ENCODE measurements around the gene RILPL2.
"Not testable (repeated sequence)": the region's sequence is repeated elsewhere in the genome, so short reads cannot be mapped to it uniquely, and the experiment has no call there.

The RILPL2 gene

GRCh38 chr12:123431951-123432817, 4.3 kb downstream of the RILPL2 start:
- H3K4me3 ChIP-seq (ENCODE audit: extremely low read depth, insufficient read depth, low read length, poor library complexity, severe bottlenecking); H3K4me1 ChIP-seq (ENCODE audit: control insufficient read depth, insufficient read depth, low read length, poor library complexity, severe bottlenecking); H3K9me3 ChIP-seq (ENCODE audit: control insufficient read depth, low read length); H3K27ac ChIP-seq (ENCODE audit: low read depth, low read length, severe bottlenecking); H3K36me3 ChIP-seq (ENCODE audit: control insufficient read depth, insufficient read depth, low read length): not testable (repeated sequence)
- 87 to 88% methylated on average over 10 to 15 of the region's 15 CpGs for WGBS, 2 experiments (ENCODE audit: insufficient coverage in 2 of 2)

DNA sequence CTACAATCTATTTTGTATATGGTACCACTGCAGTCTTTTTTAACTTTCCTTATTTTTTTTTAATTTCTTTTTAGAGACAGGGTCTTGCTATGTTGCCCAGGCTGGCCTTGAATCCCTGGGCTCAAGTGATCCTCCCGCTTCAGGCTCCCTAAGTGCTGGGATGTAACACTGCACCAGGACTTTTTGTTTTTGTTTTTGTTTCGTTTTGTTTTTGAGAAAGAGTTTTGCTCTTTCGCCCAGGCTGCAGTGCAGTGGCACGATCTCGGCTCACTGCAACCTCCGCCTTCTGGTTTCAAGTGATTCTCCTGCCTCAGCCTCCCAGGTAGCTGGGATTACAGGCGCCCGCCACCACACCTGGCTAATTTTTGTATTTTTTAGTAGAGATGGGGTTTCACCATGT, 7.4 kb downstream of the RILPL2 start:
- not testable (repeated sequence) for H3K36me3 ChIP-seq (ENCODE audit: control insufficient read depth, insufficient read depth, low read length); H3K4me1 ChIP-seq (ENCODE audit: control insufficient read depth, insufficient read depth, low read length, poor library complexity, severe bottlenecking); H3K9me3 ChIP-seq (ENCODE audit: control insufficient read depth, low read length); H3K27ac ChIP-seq (ENCODE audit: low read depth, low read length, severe bottlenecking); H3K4me3 ChIP-seq (ENCODE audit: extremely low read depth, insufficient read depth, low read length, poor library complexity, severe bottlenecking)
- 84 to 95% methylated on average over 6 to 8 of the region's 8 CpGs for WGBS, 2 experiments (ENCODE audit: insufficient coverage in 2 of 2)

DNA sequence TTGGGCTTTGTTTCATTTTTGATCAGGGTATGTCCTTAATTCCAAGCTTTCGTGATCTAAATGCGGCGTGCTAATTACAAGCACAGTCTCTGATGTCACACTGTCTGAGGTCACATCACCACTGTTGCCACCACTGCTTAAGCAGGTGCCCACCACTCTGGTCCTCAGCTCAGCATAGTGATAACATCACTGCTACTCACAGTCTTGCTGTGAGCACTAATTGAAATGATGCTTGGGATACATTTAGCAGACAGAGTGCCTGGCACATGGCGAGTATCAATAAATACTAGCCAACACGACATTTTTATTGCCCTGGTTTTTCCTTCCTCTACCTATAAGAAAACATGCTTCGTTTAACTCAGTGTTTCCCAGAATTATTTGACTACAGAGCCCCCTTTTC, 7.9 kb downstream of the RILPL2 start:
- no peak overlapping the region for H3K4me3 ChIP-seq (ENCODE audit: extremely low read depth, insufficient read depth, low read length, poor library complexity, severe bottlenecking)
- WGBS, 2 experiments (ENCODE audit: insufficient coverage in 2 of 2) = 92 to 98% methylated on average over 5 to 6 of the region's 6 CpGs
- no peaks in the 10 kb centered on the region for H3K4me1 ChIP-seq (ENCODE audit: control insufficient read depth, insufficient read depth, low read length, poor library complexity, severe bottlenecking)
- H3K27ac ChIP-seq (ENCODE audit: low read depth, low read length, severe bottlenecking) = no peak overlapping the region
- H3K9me3 ChIP-seq (ENCODE audit: control insufficient read depth, low read length) = no peaks in the 10 kb centered on the region
- H3K36me3 ChIP-seq (ENCODE audit: control insufficient read depth, insufficient read depth, low read length) = no peaks in the 10 kb centered on the region

- WGBS, 2 experiments (ENCODE audit: insufficient coverage in 2 of 2) = 93 to 94% methylated on average over 5 to 7 of the region's 8 CpGs
- Histone ChIP-seq H3K36me3 (ENCODE audit: control insufficient read depth, insufficient read depth, low read length) (no peaks in the 10 kb centered on the region), H3K9me3 (ENCODE audit: control insufficient read depth, low read length) (no peaks in the 10 kb centered on the region), H3K4me1 (ENCODE audit: control insufficient read depth, insufficient read depth, low read length, poor library complexity, severe bottlenecking) (no peaks in the 10 kb centered on the region), H3K27ac (ENCODE audit: low read depth, low read length, severe bottlenecking) (no peak overlapping the region), H3K4me3 (ENCODE audit: extremely low read depth, insufficient read depth, low read length, poor library complexity, severe bottlenecking) (no peak overlapping the region)
Observed at GRCh38 chr12:123427036-123427769, 9.3 kb downstream of the RILPL2 start.

- Histone ChIP-seq H3K4me3 (ENCODE audit: extremely low read depth, insufficient read depth, low read length, poor library complexity, severe bottlenecking) (no peak overlapping the region), H3K4me1 (ENCODE audit: control insufficient read depth, insufficient read depth, low read length, poor library complexity, severe bottlenecking) (no peaks in the 10 kb centered on the region), H3K27ac (ENCODE audit: low read depth, low read length, severe bottlenecking) (no peak overlapping the region), H3K9me3 (ENCODE audit: control insufficient read depth, low read length) (no peaks in the 10 kb centered on the region), H3K36me3 (ENCODE audit: control insufficient read depth, insufficient read depth, low read length) (no peaks in the 10 kb centered on the region)
- no CpG with 5 or more reads among the region's 2 CpGs for WGBS, 2 experiments (ENCODE audit: insufficient coverage in 2 of 2)
Observed at GRCh38 chr12:123421314-123421713, 15.2 kb downstream of the RILPL2 start.

GRCh38 chr12:123410041-123410412, 26.5 kb downstream of the RILPL2 start:
- no peak overlapping the region for H3K27ac ChIP-seq (ENCODE audit: low read depth, low read length, severe bottlenecking)
- WGBS, 2 experiments (ENCODE audit: insufficient coverage in 2 of 2) = 75 to 85% methylated on average over 4 to 5 of the region's 5 CpGs
- no peak overlapping the region for H3K4me3 ChIP-seq (ENCODE audit: extremely low read depth, insufficient read depth, low read length, poor library complexity, severe bottlenecking)
- H3K36me3 ChIP-seq (ENCODE audit: control insufficient read depth, insufficient read depth, low read length) = peaks cover 26% of the 10 kb centered on the region
- no peaks in the 10 kb centered on the region for H3K4me1 ChIP-seq (ENCODE audit: control insufficient read depth, insufficient read depth, low read length, poor library complexity, severe bottlenecking)
- H3K9me3 ChIP-seq (ENCODE audit: control insufficient read depth, low read length) = no peaks in the 10 kb centered on the region

GRCh38 chr12:123409284-123410040, 27.0 kb downstream of the RILPL2 start:
- not testable (repeated sequence) for H3K4me3 ChIP-seq (ENCODE audit: extremely low read depth, insufficient read depth, low read length, poor library complexity, severe bottlenecking); H3K4me1 ChIP-seq (ENCODE audit: control insufficient read depth, insufficient read depth, low read length, poor library complexity, severe bottlenecking); H3K27ac ChIP-seq (ENCODE audit: low read depth, low read length, severe bottlenecking); H3K9me3 ChIP-seq (ENCODE audit: control insufficient read depth, low read length)
- 95 to 100% methylated on average over 6 to 10 of the region's 11 CpGs for WGBS, 2 experiments (ENCODE audit: insufficient coverage in 2 of 2)
- H3K36me3 ChIP-seq (ENCODE audit: control insufficient read depth, insufficient read depth, low read length) = peaks cover 32% of the 10 kb centered on the region

DNA sequence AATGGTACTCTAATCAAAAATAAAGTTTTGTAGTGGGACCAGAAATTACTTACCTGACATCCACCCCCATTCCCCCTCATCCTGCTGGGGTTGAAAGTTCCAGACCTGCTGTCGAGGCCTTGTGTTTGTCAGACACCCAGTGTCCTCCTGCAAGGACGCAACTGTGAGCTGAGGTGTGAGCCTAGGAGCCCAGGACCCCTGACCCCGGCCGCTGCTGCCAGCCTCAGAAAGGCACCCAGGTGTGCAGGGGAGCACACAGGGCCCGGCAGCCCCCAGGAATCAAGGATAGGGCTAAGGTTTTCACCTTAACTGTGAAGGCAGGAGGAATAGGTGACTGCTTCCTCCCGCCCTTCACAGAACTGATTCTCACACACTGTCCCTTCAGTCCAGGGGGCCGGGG, 27.9 kb downstream of the RILPL2 start:
- not testable (repeated sequence) for H3K4me3 ChIP-seq (ENCODE audit: extremely low read depth, insufficient read depth, low read length, poor library complexity, severe bottlenecking); H3K27ac ChIP-seq (ENCODE audit: low read depth, low read length, severe bottlenecking); H3K4me1 ChIP-seq (ENCODE audit: control insufficient read depth, insufficient read depth, low read length, poor library complexity, severe bottlenecking); H3K9me3 ChIP-seq (ENCODE audit: control insufficient read depth, low read length)
- 93 to 96% methylated on average over 3 to 4 of the region's 7 CpGs for whole genome bisulfite sequencing, 2 experiments (ENCODE audit: insufficient coverage in 2 of 2)
- H3K36me3 ChIP-seq (ENCODE audit: control insufficient read depth, insufficient read depth, low read length) = peaks cover 40% of the 10 kb centered on the region

DNA sequence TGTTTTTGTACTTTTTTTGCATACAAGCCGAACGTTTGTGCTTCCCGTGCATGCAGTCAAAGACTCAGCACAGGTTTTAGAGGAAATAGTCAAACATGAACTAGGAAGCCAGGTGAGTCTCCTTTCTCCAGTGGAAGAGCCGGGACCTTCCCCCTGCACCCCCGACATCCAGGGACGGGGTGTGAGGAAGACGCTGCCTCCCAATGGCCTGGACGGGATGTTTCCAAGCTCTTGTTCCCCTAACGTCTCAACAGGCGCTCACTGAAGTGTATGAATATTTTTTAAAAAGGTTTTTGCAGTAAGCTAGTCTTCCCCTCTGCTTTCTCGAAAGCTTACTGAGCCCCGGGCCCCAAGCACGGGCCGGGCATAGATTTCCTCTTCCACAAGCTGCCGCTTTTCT, 28.6 kb downstream of the RILPL2 start:
- not testable (repeated sequence) for H3K4me1 ChIP-seq (ENCODE audit: control insufficient read depth, insufficient read depth, low read length, poor library complexity, severe bottlenecking); H3K9me3 ChIP-seq (ENCODE audit: control insufficient read depth, low read length); H3K4me3 ChIP-seq (ENCODE audit: extremely low read depth, insufficient read depth, low read length, poor library complexity, severe bottlenecking); H3K27ac ChIP-seq (ENCODE audit: low read depth, low read length, severe bottlenecking)
- peaks cover 47% of the 10 kb centered on the region for H3K36me3 ChIP-seq (ENCODE audit: control insufficient read depth, insufficient read depth, low read length)
- 82 to 91% methylated on average over 3 to 4 of the region's 15 CpGs for whole genome bisulfite sequencing, 2 experiments (ENCODE audit: insufficient coverage in 2 of 2)

DNA sequence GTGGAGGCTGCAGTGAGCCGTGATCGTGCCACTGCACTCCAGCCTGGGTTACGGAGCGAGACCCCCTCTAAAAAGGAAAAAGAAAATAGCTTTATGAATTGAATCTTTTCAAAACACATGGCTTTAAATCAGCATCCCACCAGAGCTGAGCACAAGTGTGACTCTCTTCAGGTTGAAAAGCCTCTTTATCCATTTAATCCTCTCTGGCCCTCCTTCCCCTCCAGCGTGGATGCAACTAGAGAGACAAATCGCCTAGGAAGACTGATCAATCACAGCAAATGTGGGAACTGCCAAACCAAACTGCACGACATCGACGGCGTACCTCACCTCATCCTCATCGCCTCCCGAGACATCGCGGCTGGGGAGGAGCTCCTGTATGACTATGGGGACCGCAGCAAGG, 29.2 kb downstream of the RILPL2 start:
- not testable (repeated sequence) for H3K27ac ChIP-seq (ENCODE audit: low read depth, low read length, severe bottlenecking); H3K9me3 ChIP-seq (ENCODE audit: control insufficient read depth, low read length); H3K4me1 ChIP-seq (ENCODE audit: control insufficient read depth, insufficient read depth, low read length, poor library complexity, severe bottlenecking); H3K4me3 ChIP-seq (ENCODE audit: extremely low read depth, insufficient read depth, low read length, poor library complexity, severe bottlenecking)
- no CpG with 5 or more reads among the region's 15 CpGs for WGBS, 2 experiments (ENCODE audit: insufficient coverage in 2 of 2)
- peaks cover 54% of the 10 kb centered on the region for H3K36me3 ChIP-seq (ENCODE audit: control insufficient read depth, insufficient read depth, low read length)
